NCI-H2081 treated with DMSO at 0.1 percent for 48 hours (cell line): ENCODE data around the gene CRY2.

Experiments
- DNase-seq: peaks from one replicate; lab custom pipeline; 2025; lab: John Stamatoyannopoulos, UW

Gene CRY2

GRCh38 chr11:45918331-45918941 lies 71.2 kb downstream of the CRY2 start:
- DNase-seq, result peak; percentile 52

GRCh38 chr11:45918962-45919675 lies 71.8 kb downstream of the CRY2 start:
- no peak for DNase-seq

GRCh38 chr11:45919806-45920530 lies 72.7 kb downstream of the CRY2 start:
- DNase-seq, result no peak

- no peak for DNase-seq
Measured at GRCh38 chr11:45920531-45921477, 73.5 kb downstream of the CRY2 start.

- peak; percentile 54 for DNase-seq
Measured at GRCh38 chr11:45921561-45922424, 74.5 kb downstream of the CRY2 start.

GRCh38 chr11:45922425-45923082 lies 75.3 kb downstream of the CRY2 start, which contains the start of gene LARGE2:
LARGE2 (plus strand) TSS chr11:45922656; CDS start chr11:45922883, 227 bp downstream.
- no peak for DNase-seq

GRCh38 chr11:45924036-45924915 lies 77.0 kb downstream of the CRY2 start:
- no peak for DNase-seq

- no peak for DNase-seq
Measured at GRCh38 chr11:45924927-45925326, 77.7 kb downstream of the CRY2 start.

- DNase-seq, result no peak
Measured at GRCh38 chr11:45925550-45925949, 78.3 kb downstream of the CRY2 start.

- DNase-seq, result no peak
Measured at GRCh38 chr11:45926001-45926401, 78.7 kb downstream of the CRY2 start.

- DNase-seq, result no peak
Measured at GRCh38 chr11:45926536-45927331, 79.5 kb downstream of the CRY2 start.

GRCh38 chr11:45927332-45927683 lies 80.0 kb downstream of the CRY2 start:
- DNase-seq, result no peak

GRCh38 chr11:45927684-45928413 lies 80.6 kb downstream of the CRY2 start:
- no peak for DNase-seq

- DNase-seq, result no peak
Measured at GRCh38 chr11:45928535-45929215, 81.4 kb downstream of the CRY2 start.

GRCh38 chr11:45929486-45930030 lies 82.3 kb downstream of the CRY2 start:
- no peak for DNase-seq

GRCh38 chr11:45930031-45930794 lies 82.9 kb downstream of the CRY2 start:
- peak; percentile 84 for DNase-seq
